HG02884 (cell line): ENCODE results near the gene HOXA5.

Experiments
- ATAC-seq: cut with Tn5 transposase; IDR thresholded peaks from one replicate; pipeline ENCODE4 v1.9.1; 2021; ENCODE audit warnings: mild to moderate bottlenecking, moderate library complexity; ENCODE audit not compliant: unreplicated experiment

Gene HOXA5

GRCh38 chr7:27097686-27098577 is 45.5 kb downstream of the HOXA5 start:
- ATAC-seq = no peak

GRCh38 chr7:27096768-27097514 is 46.5 kb downstream of the HOXA5 start:
- no peak for ATAC-seq

GRCh38 chr7:27095897-27096767 is 47.3 kb downstream of the HOXA5 start, which contains the start of gene HOXA1:
HOXA1 (minus strand) TSS chr7:27096000; CDS start chr7:27095912, 88 bp downstream.
- ATAC-seq = peak; percentile 90

GRCh38 chr7:27095050-27095896 is 48.2 kb downstream of the HOXA5 start:
- peak; percentile 15 for ATAC-seq

- ATAC-seq = no peak
Observed at GRCh38 chr7:27094304-27095049, 49.0 kb downstream of the HOXA5 start.

GRCh38 chr7:27093184-27093895 is 50.1 kb downstream of the HOXA5 start:
- ATAC-seq = no peak

GRCh38 chr7:27092819-27093110 is 50.7 kb downstream of the HOXA5 start:
- ATAC-seq = no peak

- ATAC-seq = no peak
Observed at GRCh38 chr7:27091941-27092818, 51.3 kb downstream of the HOXA5 start.

- no peak for ATAC-seq
Observed at GRCh38 chr7:27091105-27091504, 52.4 kb downstream of the HOXA5 start.
